Fibroblast of skin of right quadriceps (primary cell): ENCODE measurements around the gene HOXA11.
A peak's percentile ranks its signal among the peaks of the same experiment; 100 is the strongest.

Source experiments
- DNase-seq: peaks from one replicate; pipeline ENCODE4 v3.0.0-alpha.2; 2013

HOXA11 gene

DNA sequence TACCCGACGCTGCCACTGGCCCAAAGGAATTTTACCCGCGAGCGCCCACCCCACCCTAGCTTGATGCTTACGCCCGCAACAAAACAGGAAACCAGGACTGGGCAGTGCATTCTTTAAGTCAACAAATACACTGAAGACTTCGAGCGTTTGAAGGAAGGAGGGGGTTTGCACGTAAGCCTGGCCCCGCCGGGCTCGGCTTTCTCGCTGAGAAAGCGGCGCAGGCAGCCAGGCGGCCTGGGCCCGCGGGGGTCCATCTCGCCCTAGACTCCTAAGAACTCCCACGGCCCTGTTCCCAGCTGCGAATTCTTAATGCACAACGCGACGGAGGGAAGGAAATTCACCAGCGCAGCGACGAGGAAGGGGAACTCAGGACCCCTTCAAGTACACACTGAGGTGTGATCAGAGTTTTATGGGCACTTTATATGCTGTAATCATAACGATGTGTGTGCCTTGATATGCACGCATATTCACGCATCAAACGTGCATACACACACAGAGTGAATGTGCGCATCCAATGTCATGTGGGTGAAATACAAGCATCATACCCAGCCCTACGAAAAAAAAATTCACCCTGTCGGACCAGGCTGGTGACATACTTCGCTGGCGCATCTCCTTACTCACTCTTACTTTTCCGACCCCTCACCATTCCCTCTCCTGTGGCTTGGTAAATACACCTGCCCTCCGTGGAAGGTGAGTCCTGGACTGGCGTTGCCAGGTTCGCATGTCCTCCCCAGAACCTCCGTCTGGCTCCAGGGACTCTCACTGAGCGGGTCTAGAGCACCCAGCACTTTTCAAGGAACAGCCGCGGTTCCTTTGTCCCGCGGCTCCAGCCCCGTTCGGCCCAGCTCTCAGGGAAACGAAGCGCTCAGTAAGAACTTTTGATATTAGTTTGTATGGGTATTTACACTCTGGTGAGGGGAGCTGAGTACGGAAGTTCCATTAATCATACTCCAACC is 20.6 kb upstream of the HOXA11 start:
- DNase-seq, result no peak

DNA sequence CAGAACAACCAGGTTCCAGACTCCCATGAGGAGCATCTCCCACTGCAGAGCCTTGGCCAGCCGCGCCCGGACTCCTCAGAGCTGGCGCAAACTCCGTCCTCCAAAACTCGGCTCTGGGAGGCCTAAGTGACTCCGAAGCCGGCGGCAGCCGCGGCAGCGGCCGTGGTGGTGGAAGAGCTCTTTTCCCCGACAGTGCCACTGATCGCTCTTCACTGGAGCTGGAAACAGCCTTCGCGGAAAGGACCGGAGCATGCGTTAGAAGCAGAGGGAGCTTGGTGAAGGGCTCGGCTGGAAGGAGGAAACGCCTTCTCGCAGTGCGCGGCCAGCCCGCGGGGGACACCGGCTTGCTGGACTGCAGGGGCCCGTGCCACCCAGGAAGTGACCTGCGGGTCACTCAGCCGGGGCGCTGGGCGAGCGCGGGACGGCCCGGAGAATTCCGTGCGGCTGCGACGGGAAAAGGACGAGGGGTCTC is 19.9 kb upstream of the HOXA11 start:
- no peak for DNase-seq

DNA sequence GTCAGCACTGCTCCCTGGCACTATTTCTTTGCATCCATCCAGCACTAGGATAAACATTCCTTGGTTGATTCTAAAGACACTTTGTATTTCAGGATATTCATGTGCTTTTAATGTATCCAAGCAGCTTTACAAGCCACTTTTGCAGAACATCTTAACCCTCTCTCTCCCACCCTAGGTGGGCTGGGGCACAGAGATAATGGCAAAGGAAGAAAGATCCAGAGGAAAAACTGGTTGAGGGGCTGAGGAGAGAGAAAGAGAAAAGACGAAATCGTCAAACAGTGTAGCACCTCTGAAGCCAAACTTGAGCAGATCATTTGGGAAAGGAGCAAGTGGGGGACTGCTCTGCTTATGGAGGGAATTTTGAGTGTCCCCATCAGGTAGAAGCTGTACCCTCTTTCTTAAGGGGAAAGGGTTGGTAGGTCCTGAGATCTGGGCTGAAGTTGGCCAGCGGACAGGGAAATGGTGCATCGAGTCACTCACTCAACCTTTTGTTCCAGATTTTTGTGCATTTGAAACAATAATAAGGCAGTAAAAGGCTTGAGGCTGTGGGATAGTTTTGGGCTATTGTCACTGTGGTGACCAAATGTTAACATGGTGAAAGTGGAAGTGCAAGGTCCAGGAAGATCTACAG is 19.0 kb upstream of the HOXA11 start:
- DNase-seq, result no peak

DNA sequence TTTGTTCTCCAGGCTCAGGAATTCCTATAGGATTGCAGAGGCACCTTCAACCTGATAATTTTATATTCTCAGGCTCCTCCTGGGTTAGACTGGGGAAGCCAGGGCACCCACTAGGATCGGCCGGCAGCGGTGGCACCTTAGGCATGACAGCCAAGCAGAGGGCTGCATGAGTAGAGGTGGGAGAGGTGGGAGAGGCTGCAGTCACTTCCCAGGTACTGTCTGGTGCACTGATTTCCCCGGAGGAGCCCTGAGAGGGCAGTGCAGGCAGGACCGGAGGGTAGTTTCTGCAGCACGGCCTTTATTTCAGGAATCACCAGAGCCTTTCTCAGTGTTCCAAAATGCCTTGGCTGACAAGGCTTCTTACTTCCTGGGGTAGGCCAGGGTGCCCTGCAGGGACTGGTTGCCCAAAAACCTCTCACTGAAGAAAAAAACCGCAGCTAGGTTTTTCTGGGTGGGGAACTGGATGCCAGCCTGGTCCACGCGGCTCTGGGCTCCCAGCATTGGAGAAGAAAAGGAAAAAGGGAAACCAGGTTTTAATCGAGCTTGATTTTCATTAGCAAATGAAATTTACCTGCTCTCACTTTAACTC is 18.4 kb upstream of the HOXA11 start:
- no peak for DNase-seq

DNA sequence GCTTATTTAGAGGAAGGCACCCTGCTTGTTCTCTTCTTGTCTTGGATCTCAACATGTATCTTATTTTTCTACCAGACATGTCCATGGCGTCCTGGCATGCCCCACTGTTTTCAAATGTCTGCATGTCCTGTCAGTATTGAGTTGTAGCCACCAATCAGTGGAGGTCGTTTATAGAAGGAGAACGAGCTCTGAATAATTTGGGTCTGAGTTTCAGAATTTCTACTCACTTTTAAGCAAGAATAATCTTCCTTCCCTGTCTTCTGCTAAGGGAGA is 17.8 kb upstream of the HOXA11 start:
- no peak for DNase-seq

DNA sequence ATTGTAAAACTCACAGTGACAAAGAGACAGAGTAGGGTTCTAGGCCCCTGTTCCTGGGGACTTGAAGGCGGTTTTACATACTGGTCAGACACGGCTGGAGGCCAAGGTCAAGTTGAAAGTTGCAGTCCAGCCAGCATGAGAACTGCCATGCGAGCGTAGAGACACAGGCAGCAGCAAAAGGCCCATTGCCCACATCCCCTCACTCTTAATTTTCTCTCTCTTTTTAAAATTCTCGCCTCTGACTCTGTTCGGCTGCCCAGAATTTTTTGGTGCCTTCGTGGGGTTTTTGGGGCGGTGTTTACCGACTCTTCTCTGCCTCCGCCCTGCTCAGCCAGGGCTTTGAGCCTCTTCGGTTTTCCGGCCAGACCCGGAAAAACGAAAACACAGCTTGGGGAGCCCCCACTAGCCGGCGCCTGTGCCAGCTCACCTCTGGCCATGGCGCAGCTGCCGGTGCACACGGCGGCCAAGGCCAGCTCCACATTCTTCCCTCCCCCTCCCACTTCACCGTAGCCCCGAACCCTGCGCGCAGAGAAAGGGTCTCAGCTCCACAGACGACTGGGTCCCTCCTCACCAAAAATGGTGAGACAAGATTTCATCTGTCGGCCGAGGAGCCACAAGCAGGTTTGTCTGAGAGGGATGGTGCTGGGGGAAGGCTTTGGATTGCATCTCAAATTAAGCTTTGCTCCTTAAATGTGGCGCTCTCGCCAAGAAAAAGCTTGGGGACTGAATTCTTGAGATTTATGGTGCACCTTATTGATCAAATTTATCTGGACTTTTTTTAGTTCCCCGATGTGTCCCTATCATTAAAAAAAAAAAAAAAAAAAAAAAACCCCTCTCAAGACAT is 17.2 kb upstream of the HOXA11 start:
- no peak for DNase-seq

DNA sequence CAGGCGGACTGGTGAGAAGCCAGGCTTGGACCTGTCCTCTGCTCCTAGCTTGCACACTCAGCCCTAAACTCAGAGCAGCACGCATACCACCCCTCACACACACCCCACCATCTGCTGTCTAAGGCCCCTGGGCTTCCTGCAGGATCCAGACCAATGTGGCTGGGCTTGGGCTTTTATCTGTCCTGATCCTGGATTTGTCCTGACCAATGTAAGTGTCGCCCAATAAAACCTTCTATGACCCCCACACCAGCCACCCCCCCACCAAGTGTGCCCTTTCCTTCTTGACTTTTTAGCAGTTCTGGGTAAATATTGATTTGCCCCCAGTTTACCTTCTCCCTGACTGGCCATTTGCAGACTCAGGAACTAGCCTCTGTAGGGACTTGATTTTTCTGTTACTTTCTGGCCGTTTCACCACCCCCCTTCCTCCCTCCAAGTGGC is 16.6 kb upstream of the HOXA11 start:
- no peak for DNase-seq

DNA sequence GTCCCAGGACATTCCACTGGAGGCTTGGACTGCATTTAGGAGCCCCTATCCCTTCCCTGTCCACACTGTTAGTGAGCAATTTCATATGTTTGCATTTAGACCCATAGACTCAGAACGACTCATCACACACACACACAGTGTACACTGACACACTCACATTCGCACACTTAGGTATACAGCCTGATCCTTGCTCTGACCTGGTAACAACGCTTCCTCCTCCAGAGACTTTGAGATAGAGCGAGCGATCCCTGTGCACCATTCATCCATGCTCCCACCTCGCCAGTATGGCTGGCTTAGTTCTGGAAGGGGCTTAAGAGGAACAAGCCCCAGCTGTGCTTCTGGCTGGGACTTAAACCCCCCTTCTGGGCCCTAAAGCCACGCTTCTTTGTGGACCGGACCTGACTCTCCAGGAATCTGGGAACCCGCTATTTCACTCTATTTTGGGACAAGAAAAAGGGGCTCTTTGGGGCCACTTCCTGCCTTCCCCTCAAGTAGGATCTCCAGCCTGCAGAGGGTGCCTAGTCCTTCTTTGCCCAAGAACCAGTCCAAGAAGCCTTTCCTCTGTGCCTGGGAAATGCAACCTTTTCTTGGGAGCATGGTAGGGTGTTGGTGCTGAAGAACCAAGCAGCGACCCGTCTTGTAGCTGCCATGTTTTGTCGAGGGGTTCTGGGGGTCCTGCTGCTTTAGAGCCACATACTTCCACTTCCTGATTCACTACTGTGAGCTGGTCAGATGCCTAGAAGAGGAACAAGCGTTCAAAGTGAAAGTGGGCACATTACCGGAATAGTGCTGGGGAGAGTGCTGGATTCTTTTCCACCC is 15.9 kb upstream of the HOXA11 start:
- DNase-seq, result no peak

DNA sequence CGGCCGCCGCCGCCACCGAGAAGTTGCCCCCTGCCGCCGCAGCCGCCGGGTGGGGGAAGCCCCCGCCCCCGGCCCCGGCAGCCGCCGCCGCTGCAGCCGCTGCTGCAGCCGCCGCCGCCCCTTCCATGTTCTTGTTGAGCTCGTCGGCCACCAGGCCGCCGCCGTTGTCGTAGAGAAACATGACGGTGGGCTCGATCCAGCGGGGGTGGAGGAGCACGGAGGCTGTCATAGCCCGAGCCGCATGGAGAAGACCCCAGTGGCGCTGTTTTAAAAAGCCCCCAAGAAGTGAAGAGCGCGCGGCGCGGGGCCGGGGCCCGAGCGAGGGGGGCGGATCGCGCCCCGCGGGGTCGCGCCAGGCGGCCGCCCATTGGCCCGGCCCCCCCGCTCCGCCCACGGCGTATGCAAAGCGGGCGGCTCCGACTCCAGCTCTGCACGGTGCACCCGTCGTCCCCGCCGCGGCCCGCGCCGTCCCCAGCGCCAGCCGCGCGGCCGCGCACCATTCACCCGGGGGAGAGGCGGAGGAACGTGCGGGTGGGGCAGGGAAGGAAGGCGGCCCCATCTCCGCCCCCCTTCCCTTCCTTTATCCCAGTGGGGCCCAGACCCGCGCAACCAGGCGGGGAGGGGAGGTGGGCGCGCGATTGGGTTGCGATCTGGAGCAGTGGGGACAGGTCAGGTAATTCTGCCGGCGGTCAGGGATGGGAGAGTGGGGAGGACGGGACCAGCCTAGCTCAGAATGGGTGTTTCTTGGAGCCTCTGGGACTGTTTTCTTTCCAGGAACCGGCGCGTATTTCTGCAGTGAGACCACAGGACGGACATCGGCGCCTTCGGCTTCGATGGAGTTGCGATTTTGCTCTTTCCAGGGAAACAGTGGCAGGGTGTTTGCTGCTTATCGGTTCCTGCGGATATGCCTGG is 15.1 kb upstream of the HOXA11 start, which contains the start of gene HOXA13:
Gene HOXA13, minus strand, starts transcription at position 243 of the 912 bp plus-strand sequence. Its CDS starts 14 bp downstream, at position 229.
- no peak for DNase-seq

DNA sequence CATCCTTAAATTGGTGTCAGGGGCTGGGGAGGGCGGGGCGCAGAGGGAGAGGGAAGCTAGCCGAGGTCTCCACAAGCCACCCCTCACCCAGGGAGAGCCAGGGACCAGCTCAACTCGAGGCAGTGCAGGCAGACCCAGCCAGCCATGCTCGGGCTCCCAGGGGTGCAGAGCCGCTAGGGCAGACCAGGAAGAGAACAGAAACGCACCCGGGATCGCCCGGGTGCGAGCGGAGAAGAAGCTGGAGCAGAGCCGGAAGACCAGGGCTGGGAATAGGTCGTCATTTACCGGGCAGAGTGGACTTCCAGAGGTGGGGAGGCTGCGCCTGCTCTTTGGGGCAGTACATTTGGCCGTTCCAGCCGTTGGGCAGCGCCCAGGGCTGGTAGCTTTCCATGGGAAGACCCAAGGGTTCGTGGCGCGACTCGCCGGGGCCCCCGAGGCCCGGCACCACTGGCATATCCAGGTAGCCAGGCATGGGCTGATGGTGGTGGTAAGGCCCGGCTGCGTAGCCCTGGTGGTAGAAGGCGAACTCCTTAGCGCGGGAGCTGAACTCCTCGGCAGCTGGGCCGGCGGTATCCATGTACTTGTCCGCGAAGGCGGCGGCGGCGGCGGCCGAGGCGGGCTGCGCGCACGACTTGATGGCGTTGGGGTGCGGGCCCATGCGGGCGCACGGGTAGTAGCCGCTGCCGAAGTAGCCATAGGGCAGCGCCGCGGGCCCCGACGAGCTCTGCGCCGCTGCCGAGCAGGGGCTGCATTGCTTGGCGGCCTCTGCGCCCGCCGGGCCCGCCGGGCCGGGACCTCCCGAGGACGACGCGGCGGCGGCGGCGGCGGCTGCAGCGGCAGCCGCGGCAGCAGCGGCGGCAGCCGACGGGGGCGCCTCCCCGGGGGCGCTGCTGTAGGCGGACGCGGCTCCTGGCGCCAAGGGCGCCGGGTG is 14.1 kb upstream of the HOXA11 start:
- DNase-seq, result no peak

DNA sequence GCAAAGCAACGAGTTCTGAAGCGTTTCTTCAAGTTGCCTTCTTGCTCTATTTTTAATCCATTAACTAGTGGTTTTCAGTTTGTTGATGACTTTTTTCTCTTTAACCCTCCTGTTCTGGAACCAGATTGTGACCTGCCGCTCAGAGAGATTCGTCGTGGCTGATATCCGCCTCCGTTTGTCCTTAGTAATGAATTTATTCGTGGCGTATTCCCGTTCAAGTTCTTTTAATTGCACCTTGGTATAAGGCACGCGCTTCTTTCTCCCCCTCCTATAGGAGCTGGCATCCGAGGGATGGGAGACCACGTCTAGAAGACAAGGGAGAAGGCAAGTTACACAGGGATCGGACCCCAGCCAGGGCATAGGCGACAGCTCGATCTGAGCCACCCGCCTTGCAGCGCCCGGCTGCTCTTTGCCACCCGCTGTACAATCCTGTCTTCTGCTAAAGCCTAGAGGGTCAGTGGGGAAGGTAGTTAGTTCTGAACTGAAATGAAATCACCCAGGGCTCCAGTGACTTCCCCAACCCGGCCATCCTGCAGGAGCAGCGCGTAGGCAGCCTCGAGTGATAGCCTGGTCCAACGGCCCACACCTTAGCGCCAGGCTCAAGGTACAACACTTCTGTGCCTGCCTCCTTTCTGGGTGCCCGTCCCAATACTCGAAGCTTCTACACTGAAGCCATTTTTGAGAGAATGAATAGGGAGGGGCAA is 13.3 kb upstream of the HOXA11 start:
- DNase-seq, result no peak

DNA sequence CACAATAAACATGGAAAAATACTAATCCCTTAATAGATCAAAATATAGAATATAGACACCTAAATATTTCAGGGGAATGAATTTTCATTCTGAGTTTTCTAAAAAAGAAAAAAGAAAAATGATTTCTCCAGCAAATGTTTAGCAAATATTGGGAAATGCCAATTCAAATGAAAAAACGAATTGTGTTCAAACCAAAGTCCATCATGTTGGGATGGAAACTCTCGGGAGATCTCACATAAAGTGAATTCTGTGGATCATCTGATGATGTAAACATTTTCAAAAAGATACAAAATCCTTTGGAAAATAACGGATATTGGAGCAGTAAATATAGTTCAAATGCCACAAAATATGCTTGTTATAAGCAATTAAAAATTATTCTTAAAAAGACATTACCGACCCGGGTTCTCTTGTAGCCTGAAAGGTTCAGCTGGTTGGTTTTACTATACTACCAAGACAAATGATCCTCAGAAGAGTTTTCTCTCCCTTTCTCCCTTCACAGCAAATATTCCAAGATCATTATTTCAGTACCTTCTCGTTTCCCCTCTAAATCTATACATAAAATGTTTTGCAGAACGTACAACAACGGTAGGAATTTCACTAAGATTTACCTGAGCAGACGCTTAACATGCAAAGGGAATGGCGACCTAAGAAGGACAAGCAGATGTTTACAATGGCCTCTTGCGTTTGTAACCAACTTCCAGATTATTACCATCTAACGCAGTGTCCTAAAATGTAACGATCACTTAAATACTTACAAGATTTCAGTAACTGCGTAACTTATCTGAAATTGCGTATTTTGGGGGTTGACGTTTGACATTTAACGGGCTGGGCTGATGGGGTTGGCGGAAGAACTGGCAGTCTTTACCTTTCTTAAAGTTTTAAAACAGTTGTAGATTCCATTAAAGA is 12.4 kb upstream of the HOXA11 start:
- DNase-seq, result no peak

DNA sequence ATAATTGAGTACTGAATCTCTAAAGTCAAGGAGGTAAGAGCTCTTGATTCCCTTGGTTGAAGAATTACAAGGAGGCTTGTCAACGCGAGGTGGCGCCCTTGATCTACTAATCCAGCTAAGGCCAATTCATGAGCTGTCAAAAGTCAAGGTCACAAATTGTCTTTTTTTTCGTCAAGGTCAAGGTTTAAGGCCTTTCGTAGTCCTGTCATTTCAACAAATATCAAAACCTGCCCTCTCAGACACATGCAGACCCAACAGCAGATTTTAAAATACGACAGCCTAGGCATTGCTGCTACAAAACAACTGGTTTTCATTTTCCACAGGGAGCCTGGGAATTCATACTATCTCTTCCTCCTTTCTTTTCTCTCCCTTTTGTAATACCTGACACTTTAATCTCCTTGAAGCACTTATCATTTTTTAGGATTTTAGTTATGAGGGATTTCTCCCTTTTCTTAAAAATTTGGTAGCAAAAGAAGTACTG is 11.3 kb upstream of the HOXA11 start:
- DNase-seq, result peak; percentile 56

DNA sequence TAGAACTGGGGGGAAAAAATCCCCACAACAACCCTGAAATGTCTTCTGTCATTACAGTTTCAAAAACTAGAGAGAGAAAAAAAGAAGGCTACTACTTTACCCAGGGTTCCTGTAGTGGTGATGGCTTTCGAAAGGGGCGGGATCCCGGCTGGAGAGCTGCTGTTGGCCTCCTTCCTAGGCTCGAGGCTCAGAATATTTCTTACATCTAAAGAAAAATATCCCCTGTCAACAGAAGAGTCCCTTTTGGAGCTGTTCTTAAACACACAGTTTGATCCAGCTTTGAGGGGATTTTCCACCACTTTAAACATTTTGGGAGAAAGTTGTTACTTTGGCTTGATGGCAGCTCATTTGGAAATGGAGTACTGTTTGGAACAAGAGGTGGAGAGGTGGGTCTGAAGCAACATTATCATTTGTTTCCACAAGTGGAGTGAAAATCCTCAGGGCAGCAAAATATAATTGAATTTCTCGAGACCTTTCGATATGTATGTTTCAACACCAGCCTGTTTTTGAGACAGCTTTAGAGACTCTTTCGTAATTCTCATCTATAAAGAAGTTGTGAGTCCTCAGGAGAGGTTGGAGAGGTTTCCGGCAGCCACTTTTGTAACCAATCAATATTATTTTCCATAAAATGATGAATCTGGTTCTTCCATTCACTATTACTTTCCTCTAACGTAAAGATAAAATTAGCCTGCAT is 9.8 kb upstream of the HOXA11 start:
- no peak for DNase-seq

DNA sequence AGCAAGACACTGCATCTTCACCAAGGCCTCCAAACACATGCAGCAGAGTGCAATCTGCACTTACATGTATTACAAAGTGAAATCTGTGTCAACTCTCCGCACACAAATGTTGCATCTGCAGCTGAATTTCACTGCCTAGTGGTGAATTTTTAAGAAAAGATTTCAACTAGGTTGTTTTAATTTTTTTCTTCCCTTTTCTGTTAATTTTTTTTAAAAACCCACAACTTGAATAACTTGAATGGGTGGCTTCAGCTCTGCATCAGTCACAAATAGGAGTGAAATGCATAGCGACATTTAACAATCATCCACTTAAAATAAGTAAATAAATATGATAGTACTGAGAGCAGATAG is 8.9 kb upstream of the HOXA11 start:
- no peak for DNase-seq

DNA sequence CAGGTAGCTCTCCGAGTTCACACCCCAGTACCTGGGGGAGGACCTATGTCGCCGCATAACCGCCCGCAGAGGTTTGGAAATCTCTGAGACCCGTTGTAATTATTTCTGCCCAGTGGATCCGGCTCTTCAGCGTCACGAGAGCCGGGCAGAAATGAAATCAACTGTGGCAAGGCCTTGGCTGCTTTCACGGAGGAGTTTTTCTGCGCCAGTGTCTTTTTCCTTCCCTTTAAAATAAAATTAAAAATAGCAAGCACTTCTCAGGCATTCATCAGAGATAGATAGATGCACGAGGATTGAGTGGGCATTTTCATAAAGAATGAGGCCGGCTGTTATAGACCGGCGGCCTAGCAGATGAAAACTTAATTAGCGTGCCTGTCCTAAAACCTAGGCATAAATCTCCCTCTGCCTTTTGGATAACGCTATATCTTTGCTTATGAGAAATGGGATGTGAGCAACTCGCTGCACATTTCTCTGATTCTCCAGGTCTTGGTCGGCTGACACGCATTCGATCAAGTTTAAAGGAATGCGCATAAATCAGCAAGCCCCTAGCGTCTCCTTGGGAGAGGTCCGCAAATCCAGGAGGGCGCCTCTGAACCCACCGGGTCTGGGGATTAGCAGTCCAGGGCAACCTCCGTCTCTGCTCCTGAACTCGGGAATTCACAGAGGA is 8.4 kb upstream of the HOXA11 start:
- DNase-seq, result no peak
